Activated naive CD8-positive, alpha-beta T cell treated with anti-CD3 and anti-CD28 coated beads, Interleukin-2, amount 50 U/mL, for 24 hours (primary cell): Measurements from ENCODE around the gene NPDC1.

Experiments
- ATAC-seq: fragments of 150-1000 bp; cut with Tn5 transposase; one replicate; pipeline ENCODE4 v1.10.0; 2021
- DNase-seq: peaks from one replicate; pipeline ENCODE4 v3.0.0; 2021
- H3K27ac Mint-ChIP-seq: one replicate; pipeline ENCODE4 v1.8.0; 2021; ENCODE audit warnings: mild to moderate bottlenecking, mixed read lengths
- H3K27me3 Mint-ChIP-seq: one replicate; pipeline ENCODE4 v1.8.0; 2021; ENCODE audit warnings: mixed read lengths
- H3K36me3 Mint-ChIP-seq: one replicate; pipeline ENCODE4 v1.8.0; 2021; ENCODE audit warnings: low read depth, mixed read lengths
- H3K4me1 Mint-ChIP-seq: one replicate; pipeline ENCODE4 v1.8.0; 2021; ENCODE audit warnings: mixed read lengths
- H3K4me3 Mint-ChIP-seq: one replicate; pipeline ENCODE4 v1.8.0; 2021; ENCODE audit warnings: mild to moderate bottlenecking, moderate library complexity, mixed read lengths
- H3K9me3 Mint-ChIP-seq: one replicate; pipeline ENCODE4 v1.8.0; 2021; ENCODE audit warnings: mixed read lengths

NPDC1 gene

DNA sequence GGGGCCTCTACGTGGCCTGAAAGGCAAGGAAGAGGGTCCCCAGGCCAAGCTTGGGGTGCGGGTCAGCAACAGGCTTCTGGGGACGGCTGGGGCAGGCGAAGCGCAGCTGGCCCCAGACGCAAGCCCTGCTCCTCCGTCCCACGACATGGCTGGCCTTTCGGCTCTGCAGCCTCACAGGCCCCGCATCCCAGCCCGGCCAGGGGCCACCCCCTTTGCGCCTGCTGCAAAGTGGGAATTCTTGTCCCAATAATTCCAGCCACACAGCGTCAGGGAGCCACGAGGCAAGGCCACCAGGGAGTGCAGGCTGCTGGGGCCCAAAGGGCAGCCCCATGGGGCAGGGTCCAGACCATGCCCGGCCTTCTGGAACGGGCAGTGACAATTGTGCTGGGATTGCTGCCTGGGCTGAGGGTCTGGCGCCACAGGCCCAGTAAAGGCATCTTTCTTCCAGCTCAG is 9.0 kb upstream of the NPDC1 start:
- ATAC-seq, result no peak
- H3K27me3 Mint-ChIP-seq, result peaks cover 17% of the 10 kb centered on the region
- DNase-seq, result no peak
- H3K4me1 Mint-ChIP-seq, result no peaks in the 10 kb centered on the region
- H3K9me3 Mint-ChIP-seq, result no peaks in the 10 kb centered on the region
- no peaks in the 10 kb centered on the region for H3K36me3 Mint-ChIP-seq
- no peak overlapping the region for H3K27ac Mint-ChIP-seq
- no peak overlapping the region for H3K4me3 Mint-ChIP-seq

DNA sequence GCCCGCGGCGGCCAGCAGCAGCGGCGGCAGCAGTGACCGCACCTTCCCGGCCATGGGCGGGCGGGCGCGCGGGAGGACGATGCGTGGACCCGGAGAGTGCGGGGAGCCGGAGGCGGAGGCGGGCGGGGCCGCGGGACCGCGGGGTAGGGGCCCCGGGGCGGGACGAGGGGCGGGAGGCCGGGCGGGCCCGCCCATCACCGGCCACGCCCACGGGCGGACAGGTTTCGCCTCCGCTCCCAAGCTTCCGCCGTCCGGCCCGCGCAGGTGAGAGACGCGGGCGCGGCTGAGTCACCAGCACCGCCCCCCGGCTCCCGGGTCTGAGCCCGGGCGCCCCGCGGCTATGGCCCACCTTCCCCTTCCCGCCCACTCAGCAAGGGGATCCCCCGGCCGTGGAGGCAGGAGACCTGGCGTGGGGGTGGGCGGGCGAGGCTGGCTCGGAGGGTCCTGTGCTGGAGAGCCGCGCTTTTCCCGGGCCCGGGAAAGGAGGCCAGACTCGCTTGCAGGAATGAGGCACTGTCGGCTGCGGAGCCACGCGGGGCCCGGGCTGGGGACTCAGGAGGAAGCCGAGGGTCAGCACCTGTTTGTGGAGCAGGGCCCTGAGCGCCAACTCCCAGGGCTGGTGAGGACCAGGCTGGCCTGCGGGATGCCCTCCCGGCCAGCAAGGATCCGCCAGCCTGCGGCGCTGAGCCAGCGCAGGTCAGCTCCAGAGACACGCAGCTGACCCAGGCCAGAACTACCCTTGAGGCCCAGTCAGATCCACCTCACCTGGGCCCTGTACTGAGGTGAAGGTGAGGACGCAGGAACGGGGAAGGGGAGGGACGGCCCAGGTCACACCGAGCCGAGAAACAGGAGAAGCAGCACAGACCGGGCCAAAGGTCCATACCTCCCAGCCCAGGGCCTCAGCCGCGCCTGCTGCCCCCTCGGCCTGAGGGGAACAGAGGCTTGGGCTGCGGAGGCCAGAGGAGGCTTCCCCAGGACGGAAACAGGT is 8.3 kb upstream of the NPDC1 start, which contains the start of gene ENTPD2:
TSS of gene ENTPD2 (minus strand) at position 118 of the 988 bp plus-strand sequence. CDS start at position 54, 64 bp downstream.
- peaks cover 23% of the 10 kb centered on the region for H3K27me3 Mint-ChIP-seq
- H3K4me1 Mint-ChIP-seq, result no peaks in the 10 kb centered on the region
- no peaks in the 10 kb centered on the region for H3K9me3 Mint-ChIP-seq
- no peak within 1 kb of the TSS for H3K27ac Mint-ChIP-seq
- no peak within 1 kb of the TSS for H3K4me3 Mint-ChIP-seq
- DNase-seq (peak; percentile 45), ATAC-seq (peak; percentile 13)
- no peaks in the 10 kb centered on the region for H3K36me3 Mint-ChIP-seq

DNA sequence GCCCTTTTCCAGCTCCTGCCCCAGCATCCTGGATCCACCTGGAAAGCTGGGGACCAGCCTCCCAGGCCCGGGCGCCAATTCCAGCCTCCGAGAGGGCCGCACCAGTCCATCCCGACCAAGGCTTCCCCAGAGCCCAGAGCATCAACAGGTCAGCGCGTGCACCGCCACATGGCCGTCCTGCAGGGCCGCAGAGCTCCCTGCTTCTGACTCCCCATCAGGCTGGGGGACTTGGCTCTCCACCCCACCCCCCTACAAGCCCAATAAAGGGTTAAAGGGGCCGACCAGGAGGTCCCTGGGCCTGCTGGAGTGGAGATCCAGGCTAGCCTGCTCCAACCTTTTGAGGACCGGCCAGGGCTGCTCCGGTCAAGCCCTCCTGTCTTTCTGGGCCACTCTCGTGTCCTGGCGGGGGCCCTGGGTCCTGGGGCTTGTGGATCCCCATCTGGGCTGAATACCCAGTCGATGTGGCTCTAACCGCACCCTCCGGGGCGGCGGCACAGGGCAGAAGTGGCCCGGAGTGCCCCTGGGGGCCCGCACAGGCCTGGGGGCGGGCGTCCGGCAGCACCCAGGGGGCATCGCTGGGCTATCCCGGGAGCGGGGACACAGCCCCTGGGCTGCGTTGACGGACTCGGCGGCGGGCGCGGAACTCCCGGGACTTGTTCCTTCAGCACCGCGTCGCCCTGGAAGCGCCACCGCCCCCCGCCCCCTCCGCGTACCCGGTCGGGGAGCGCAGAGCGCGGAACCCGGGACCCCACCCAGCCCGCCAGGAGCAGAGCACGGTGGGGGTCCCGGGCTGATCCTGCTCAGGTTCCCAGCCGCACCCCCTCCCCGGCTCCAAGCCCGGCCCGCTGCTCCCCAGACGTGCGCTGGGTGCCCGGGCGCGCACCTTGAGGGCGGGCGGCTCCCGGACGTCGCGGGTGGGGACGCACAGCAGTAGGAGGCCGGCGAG is 7.3 kb upstream of the NPDC1 start:
- Mint-ChIP-seq H3K27me3 (peaks cover 23% of the 10 kb centered on the region), H3K4me1 (no peaks in the 10 kb centered on the region), H3K27ac (no peak overlapping the region), H3K9me3 (no peaks in the 10 kb centered on the region), H3K4me3 (no peak overlapping the region), H3K36me3 (no peaks in the 10 kb centered on the region)
- no peak for ATAC-seq
- DNase-seq, result no peak

DNA sequence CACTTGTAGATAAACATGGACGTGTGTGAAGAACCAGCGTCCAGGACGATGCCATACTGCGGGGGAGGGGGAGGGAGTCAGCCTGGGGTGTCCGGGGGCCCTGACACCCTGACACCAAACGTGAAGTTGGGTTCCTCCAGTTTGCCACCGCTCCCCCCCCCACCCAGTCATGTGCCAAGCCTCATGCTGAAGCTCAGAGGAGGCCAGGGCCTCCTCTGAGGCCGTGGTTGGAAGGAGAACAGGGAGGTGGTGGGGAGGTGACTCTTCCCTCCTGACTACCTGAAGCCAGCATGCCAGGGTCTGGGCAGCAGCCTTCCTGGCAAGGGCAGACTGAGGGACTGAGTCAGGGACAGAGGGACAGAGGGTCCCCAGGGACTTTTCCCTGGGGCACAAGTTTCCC is 6.3 kb upstream of the NPDC1 start:
- no peak overlapping the region for H3K27ac Mint-ChIP-seq
- ATAC-seq (no peak), DNase-seq (no peak)
- no peaks in the 10 kb centered on the region for H3K36me3 Mint-ChIP-seq
- H3K4me1 Mint-ChIP-seq, result no peaks in the 10 kb centered on the region
- peaks cover 32% of the 10 kb centered on the region for H3K27me3 Mint-ChIP-seq
- no peaks in the 10 kb centered on the region for H3K9me3 Mint-ChIP-seq
- H3K4me3 Mint-ChIP-seq, result no peak overlapping the region

DNA sequence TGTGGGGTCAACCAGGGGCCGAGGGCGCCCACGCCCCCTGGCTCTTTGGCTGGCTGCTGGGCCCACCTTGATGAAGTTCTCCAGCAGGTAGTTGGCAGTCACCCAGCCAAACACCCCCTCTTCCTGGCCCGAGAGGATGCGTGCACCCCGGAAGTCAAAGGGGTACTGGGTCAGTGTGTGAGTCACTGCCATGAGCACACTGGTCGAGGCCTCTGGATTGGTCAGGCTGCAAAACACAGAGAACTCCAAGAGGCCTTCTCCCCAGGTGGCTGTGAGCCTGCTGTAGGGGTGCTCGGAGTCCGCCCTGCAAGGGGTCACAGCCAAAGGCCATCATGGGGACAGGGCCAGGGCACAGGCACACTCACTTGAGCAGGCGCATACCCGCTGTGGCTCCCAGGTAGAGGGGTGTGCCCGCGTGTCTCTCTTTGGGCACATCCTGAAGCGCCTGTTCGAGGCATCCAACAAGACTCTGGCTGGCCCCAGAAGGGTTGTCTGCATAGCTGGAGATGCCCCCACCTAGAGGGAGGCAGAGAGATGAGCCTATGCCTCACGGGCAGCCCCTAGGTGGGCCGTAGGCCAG is 5.3 kb upstream of the NPDC1 start:
- DNase-seq, result no peak

GRCh38 chr9:137050570-137050969 is 4.6 kb upstream of the NPDC1 start:
- no peak for DNase-seq
- Mint-ChIP-seq H3K36me3 (no peaks in the 10 kb centered on the region), H3K4me1 (peaks cover 4% of the 10 kb centered on the region), H3K4me3 (no peak overlapping the region), H3K27ac (no peak overlapping the region), H3K9me3 (no peaks in the 10 kb centered on the region), H3K27me3 (peaks cover 40% of the 10 kb centered on the region)
- no peak for ATAC-seq

More for the DNA sequence above, 5.3 kb upstream of the NPDC1 start:
- H3K9me3 Mint-ChIP-seq, result no peaks in the 10 kb centered on the region
- peaks cover 40% of the 10 kb centered on the region for H3K27me3 Mint-ChIP-seq
- peaks cover 4% of the 10 kb centered on the region for H3K4me1 Mint-ChIP-seq
- H3K36me3 Mint-ChIP-seq, result no peaks in the 10 kb centered on the region
- ATAC-seq, result no peak
- H3K4me3 Mint-ChIP-seq, result no peak overlapping the region
- H3K27ac Mint-ChIP-seq, result no peak overlapping the region

- Mint-ChIP-seq H3K27me3 (peaks cover 45% of the 10 kb centered on the region), H3K9me3 (no peaks in the 10 kb centered on the region), H3K36me3 (no peaks in the 10 kb centered on the region), H3K4me3 (no peak overlapping the region), H3K27ac (no peak overlapping the region), H3K4me1 (peaks cover 9% of the 10 kb centered on the region)
- ATAC-seq (peak; percentile 57), DNase-seq (peak; percentile 77)
Observed at GRCh38 chr9:137049544-137050449, 3.8 kb upstream of the NPDC1 start.

DNA sequence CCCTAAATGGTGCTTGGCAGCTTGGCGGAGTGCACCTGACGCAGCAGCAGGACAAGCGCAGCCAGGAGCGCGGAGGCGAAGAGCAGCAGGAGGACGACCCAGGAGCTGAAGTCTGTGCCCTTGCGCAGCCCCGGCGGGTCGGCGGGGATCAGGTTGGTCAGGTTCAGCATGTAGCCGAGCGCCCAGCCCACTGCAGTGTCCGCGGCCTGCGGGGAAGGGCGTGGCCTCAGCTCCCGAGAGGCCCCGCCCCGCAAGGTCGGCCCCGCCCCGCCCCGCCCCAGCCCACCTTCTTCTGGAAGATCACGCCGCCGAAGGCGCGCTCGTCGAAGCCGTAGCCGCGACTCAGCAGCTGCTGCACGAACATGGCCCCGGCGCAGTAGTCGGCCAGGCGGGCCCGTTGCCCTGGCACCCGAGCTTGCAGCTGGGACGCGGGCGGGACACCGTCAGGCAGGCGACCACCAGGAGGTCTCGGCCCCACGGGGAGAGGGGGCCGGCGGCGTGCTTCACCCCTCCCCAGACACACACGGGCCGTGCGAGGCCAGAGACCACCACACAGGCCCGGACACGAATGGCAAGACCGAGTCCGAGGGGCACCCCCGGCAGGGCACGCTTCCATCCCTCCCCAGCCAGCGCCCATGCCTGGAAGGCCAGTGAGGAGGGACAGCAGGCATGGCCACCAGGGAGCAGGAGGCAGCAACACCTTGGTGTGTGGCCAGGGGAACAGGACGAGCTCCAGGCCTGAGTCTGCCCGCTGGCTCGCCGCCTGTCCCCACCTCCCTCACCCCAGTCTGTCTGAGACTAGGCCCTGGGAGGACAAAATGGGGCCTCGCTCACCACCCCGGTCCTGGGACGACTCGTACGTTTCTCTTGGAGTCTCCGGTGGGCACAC is 2.9 kb upstream of the NPDC1 start:
- peaks cover 53% of the 10 kb centered on the region for H3K27me3 Mint-ChIP-seq
- H3K36me3 Mint-ChIP-seq, result no peaks in the 10 kb centered on the region
- no peak overlapping the region for H3K4me3 Mint-ChIP-seq
- DNase-seq, result no peak
- no peak overlapping the region for H3K27ac Mint-ChIP-seq
- peaks cover 18% of the 10 kb centered on the region for H3K4me1 Mint-ChIP-seq
- no peaks in the 10 kb centered on the region for H3K9me3 Mint-ChIP-seq
- ATAC-seq, result no peak

GRCh38 chr9:137045294-137046087 is 486 bp downstream of the NPDC1 start:
- DNase-seq, result peak; percentile 32
- H3K9me3 Mint-ChIP-seq, result no peaks in the 10 kb centered on the region
- H3K4me3 Mint-ChIP-seq, result peak overlapping the region; percentile 49
- no peak for ATAC-seq
- H3K27me3 Mint-ChIP-seq, result peaks cover 45% of the 10 kb centered on the region
- no peak overlapping the region for H3K27ac Mint-ChIP-seq
- H3K36me3 Mint-ChIP-seq, result no peaks in the 10 kb centered on the region
- H3K4me1 Mint-ChIP-seq, result peaks cover 20% of the 10 kb centered on the region

- Mint-ChIP-seq H3K9me3 (no peaks in the 10 kb centered on the region), H3K4me3 (peak overlapping the region; percentile 49), H3K27ac (no peak overlapping the region)
Observed at GRCh38 chr9:137044502-137045177, 1.3 kb downstream of the NPDC1 start.

GRCh38 chr9:137044037-137044436 is 1.9 kb downstream of the NPDC1 start:
- DNase-seq (no peak), ATAC-seq (no peak)
- H3K4me1 Mint-ChIP-seq, result peaks cover 20% of the 10 kb centered on the region
- no peaks in the 10 kb centered on the region for H3K9me3 Mint-ChIP-seq
- no peak overlapping the region for H3K27ac Mint-ChIP-seq
- H3K36me3 Mint-ChIP-seq, result no peaks in the 10 kb centered on the region
- peaks cover 36% of the 10 kb centered on the region for H3K27me3 Mint-ChIP-seq
- no peak overlapping the region for H3K4me3 Mint-ChIP-seq

More at GRCh38 chr9:137044502-137045177, 1.3 kb downstream of the NPDC1 start:
- peaks cover 20% of the 10 kb centered on the region for H3K4me1 Mint-ChIP-seq
- no peak for ATAC-seq
- H3K36me3 Mint-ChIP-seq, result no peaks in the 10 kb centered on the region
- no peak for DNase-seq
- H3K27me3 Mint-ChIP-seq, result peaks cover 39% of the 10 kb centered on the region
